GDM1 (cell line): Measurements from ENCODE around the gene HSF2BP.
"Not testable (repeated sequence)": the region's sequence is repeated elsewhere in the genome, so short reads cannot be mapped to it uniquely, and the experiment has no call there.

Experiments used
- DNase-seq: peaks from one replicate; lab custom pipeline; 2025; lab: John Stamatoyannopoulos, UW

The HSF2BP gene

DNA sequence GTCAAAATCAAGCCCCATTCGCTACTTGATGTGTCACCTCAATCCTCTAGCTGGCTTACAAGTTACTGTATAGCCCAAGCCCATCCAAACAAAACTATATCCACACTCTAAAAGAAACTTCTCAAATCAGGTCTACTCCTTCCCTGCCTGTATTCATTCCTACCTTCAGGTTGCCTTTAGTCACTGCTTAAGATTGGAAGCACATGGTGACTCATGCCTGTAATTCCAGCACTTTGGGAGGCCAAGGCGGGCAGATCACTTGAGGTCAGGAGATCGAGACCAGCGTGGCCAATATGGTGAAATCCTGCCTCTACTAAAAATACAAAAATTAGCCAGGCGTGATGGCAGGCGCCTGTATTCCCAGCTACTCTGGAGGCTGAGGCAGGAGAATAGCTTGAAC lies 7.4 kb downstream of the HSF2BP start:
- DNase-seq = not testable (repeated sequence)

DNA sequence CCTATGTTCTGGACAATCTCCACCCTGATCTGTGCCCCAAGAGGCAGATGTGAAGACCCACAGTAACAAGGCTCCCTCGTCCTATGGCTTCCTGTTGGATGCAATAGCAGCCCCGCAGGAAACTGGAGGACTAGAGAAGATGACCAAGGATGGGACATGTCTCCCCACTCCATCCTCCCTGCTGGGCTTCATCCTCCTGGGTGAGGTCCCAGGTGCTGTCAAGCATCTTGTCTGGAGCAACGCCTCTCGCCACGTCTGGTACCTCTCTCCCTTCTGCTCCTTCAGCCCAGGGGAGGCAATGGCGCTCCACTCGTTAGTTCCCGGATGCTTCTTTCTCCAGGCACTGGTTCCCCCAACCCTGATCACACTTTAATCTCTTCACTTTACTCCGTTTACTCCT lies 11.1 kb downstream of the HSF2BP start:
- DNase-seq = no peak

DNA sequence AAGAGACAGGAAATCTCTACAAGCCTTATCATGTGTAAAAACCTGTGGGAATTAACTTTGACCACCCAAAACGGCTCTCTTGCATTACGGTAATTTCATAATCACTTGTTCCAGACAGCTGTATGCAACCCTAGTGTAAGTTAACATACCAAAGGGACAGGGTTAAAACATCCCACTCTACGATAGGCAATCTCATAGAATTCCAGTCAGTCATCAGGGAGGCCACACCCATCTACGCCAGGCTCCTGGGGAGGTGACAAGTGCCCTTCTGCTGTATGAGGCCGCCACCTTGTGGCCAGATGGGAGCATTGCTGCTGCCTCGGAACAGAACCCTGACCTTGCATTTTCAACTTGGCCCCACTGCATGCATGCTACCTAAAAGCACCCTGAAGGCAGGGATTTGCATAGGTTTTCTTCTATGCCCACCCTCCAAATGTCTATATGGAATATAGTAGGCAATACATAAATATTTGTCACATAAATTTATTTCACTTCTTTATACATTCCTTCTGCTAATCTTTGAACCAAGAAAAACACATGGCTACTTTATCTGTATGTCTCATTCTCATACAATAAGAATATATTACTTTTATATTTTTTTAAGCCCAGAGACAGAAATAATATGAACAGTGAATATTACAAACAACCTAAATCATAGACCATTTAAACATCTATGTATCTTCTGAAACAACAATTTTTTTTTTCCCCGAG lies 12.6 kb downstream of the HSF2BP start:
- peak; percentile 74 for DNase-seq

DNA sequence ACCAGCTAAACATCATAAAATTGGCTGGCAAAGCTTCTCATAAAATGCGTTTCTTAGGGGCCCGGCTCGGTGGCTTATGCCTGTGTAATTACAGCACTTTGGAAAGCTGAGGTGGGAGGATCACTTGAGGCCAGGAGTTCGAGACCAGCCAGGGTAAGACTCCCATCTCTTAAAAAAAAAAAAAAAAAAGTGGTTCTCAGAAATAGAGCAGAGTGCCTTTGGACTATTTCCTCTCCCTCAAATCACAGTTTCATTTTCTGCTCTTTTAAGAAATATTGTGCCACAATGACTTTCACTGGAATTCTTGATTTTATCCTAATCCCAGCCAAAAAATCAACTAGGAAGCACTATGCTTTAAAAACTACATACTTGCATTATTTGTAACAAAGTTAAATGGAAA lies 13.3 kb downstream of the HSF2BP start:
- DNase-seq = no peak

DNA sequence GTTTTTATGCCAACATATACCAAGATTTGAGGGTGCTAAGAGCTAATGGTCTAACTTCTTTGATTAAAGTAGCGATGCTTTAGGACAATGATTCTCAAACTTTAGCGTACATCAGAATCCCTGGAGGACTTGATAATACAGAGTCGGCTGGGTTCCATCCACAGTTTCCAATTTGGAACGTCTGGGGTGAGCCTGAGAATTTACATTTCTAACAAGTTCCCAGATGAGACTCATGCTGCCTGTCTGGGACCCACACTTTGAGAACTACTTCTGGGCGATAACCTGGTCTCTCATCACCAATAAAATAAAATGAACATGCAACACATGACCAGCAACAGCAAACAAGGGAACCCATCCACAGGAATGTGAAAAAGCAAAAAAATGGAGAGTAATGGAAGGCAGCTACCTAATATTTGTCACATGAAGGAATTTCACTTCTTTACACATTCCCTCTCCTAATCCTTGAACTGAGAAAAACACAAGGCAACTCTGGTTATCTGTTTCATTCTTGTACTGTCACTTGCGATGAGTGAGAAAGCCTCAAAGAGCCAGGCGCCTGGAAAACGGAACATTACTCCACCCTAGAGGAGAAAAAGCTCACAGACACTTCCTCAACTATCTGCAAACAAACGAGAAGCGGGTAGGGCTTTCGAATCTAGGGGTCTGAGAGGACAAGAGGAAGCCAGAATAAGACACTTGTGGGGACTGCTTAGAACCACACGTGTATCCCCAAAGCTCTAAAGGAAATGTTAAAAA lies 14.0 kb downstream of the HSF2BP start:
- DNase-seq = peak; percentile 57

DNA sequence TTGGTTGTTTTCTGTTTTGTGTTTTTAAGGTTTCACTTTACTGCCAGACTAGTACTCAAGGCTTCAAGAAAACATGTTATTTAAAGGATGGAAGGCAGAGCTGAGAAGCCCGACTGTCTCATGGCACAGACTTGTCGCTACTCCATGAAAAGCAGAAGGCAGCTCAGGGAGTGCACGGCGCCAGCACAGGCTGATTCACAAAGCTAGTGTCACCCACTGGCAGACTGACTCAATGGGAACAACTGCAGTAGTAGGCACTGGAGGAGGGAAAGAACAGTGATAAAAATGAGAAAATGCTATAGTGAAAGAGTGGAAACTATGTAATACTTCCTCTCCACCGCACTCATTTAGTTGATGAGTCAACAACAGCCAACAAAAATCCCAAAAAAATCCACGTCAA lies 14.7 kb downstream of the HSF2BP start:
- DNase-seq = no peak

DNA sequence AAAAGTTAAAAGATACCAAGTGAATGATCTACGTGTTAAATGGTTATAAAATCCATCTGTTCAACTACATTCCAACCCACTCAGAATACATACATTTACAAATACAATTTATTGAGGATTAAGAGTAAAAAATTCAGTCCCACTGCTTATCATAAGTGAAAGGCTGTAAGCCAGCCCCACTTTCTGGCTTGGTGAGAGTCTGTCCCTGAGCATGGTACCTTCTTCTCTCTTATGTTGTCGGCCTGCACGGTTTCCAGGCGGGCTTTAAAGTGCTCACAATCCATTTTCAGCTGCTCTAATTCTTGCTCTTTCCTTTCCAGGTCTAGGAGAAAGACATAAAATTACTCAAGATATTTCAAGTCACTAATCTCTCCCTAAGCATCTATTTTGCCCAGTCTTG lies 15.2 kb downstream of the HSF2BP start:
- no peak for DNase-seq

DNA sequence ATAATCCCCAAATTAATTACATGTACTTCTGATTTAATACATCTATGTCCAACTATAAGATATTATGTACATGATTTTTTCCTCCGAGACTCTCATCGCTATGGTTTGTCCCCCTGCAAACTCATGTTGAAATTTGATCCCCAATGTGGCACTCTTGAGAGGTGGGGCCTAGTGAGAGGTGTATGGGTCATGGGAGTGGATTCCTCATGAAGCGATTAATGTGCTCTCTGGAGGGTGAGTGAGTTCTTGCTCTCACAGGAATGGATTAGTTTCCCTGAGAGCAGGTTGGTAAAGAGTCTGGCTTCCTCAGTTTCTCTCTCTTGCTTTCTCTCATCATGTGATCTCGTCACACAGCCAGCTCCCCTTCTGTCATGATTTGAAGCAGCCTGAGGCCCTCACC lies 16.1 kb downstream of the HSF2BP start:
- DNase-seq = no peak

DNA sequence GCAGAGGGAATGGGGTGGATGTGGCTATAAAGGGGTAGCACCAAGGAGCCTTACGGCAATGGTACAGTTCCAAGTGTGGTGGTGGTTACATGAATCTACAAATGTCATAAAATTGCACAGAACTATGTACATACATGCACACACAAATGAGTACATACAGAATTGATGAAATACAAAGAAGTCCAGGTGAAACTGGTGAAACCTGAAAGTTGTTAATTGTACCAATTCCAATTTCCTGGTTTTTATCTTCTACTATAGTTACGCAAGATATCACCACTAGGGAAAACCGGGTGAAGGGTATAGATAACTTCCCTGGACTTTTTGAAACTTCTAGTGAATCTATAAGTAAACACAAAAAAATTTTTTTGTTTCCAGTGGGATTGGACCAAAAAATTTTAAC lies 18.9 kb downstream of the HSF2BP start:
- no peak for DNase-seq

DNA sequence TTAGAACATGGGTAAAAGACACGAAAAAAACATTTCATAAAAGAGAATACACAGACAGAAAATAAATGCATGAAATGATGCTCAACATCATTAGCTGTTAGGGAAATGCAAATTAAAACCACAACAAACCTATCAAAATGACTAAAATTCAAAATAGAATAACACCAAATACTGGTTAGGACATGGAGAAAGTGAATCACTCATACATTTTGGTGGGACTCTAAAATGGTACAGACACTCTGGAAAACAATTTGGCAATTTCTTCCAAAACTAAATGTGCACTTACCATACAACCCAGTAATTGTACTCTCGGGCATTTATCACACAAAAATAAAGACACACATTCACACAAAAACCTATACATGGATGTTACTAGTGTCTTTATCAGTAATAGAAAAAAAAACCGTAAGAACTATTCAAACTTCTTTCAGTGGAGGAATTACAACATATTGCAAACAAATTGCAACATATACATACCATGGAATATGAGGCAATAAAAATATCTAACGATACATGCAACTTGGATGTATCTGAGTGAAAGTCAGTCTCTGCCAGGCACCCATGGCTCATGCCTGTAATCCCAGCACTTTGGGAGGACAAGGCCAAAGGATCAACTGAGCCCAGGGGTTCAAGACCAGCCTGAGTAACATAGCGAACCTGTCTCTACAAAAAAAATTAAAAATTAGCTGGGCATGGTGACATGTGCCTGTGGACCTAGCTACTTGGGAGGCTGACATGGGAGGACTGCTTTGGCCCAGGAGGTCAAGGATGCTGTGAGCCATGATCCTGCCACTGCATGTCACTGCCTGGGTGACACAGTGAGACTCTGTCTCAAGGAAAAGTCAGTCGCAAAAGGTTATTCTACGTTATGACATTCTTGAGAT lies 19.6 kb downstream of the HSF2BP start:
- no peak for DNase-seq

DNA sequence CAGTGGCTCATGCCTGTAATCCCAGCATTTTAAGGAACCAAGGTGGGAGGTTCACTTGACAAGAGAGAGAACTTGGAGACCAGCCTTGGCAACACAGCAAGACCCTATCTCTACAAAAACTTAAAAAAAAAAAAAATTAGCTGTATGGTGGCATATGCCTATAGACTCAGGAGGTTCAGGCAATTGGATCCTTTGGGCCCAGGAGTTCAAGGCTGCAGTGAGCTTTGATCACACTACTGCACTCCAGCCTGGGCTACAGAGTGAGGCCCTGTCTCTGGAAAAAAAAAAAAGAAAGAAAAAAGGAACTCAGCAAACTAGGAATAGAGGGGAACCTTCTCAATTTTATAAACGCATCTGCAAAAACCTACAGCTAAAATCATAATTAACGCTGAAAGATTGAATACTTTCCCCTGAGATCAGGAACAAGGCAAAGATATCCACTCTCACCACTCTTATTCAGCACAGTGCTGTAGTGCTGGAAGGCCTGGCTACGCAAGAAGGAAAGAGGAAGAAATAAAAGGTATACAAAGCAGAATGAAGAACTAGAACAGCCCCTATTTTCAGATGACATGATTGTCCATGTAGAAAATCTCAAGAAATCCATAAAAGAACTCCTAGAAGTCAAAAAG lies 21.6 kb downstream of the HSF2BP start:
- DNase-seq = no peak

DNA sequence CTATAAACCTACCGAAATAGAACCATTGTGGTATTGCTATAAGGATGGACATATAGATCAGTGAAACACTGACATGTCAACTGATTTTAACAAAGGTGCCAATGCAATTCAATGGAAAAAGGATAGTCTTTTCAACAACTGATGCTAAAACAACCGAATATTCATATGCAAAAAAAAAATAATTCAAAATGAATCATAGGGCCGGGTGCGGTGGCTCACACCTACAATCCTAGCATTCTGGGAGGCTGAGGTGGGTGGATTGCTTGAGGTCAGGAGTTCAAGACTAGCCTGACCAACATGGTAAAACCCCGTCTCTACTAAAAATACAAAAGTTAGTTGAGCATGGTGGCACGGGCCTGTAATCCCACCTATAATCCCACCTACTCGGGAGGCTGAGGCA lies 23.9 kb downstream of the HSF2BP start:
- DNase-seq = no peak

DNA sequence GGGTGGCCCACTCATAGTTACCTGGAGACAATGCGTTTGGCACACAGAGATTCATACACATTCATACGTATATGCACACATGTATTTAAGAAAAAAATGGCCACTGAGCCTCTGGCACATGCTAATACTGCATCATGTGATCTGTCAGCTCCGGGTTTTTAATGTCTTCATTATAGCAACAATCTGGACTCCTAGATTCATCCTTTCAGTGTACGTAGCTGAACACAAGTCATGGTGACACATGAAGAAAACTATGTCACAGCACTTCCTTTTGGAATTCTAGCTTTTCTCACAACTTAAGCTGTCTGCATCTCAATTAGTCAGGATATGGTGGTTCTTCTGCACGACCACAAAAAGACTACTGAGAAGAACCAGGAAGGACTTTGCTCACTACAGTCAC lies 24.7 kb downstream of the HSF2BP start:
- DNase-seq = no peak

DNA sequence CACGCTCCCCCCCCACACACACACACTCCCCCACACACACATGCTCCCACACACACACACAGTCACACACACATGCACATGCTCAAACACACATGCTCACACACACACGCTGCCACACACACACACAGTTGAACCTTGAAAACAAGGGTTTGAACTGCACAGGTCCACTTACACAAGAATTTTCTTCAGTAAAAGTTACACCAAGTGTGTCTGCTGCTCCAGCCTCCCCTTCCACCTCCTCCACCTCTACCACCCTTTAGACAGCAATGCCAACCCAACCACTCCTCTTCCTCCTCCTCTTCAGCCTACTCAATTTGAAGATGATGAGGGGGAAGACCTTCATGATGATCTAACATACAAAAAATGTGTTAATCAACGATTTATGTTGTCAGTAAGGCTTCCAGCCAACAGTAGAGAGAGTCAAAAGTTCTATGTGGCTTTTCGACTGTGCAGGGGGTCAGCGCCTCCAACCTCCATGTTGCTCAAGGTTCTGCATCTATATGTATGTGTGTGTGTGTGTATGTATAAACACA lies 26.8 kb downstream of the HSF2BP start:
- no peak for DNase-seq

DNA sequence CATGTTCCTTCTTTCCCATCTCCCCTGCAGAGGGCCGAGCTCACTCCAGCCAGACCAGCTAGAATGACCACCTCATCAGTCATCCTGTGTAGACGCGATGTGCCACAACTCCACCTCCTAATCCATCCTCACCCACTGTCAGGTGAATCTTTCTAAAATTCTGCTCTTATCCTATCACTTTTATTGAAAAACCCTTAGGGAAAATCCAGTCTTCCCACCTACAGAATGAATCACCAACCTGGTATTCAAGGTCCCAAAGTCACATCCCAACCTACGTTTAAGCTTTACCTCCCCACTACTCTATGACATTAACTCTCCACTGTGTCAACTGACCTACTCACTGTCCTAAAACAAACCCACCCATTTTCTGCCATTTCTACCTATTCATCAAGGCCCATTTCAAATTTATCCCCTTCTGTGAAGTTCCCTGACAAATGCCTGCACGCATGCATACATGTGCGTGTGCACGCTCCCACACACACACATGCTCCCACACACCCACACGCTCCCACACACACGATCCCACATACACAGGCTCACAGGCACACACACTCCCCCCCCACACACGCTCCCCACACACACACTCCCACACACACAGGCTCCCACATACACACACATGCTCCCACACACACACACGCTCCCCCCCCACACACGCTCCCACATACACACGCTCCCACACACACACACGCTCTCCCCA lies 27.7 kb downstream of the HSF2BP start:
- no peak for DNase-seq

DNA sequence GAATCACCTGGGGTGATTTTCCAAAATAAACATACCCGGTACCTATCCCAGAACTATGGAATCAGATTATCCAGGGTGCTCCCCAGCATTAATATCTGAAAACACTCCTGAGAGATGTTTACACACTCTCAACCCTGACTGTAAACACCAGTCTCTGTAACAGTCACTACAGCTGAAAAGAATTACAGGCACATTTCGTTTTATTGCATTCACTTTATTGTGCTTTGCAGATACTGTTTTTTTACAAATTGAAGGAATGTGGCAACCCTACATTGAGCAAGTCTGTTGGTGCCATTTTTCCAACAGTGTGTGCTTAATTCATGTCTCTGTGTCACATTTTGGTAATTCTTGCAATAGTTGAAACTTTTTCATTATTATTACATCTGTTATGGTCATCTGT lies 31.8 kb downstream of the HSF2BP start:
- no peak for DNase-seq

DNA sequence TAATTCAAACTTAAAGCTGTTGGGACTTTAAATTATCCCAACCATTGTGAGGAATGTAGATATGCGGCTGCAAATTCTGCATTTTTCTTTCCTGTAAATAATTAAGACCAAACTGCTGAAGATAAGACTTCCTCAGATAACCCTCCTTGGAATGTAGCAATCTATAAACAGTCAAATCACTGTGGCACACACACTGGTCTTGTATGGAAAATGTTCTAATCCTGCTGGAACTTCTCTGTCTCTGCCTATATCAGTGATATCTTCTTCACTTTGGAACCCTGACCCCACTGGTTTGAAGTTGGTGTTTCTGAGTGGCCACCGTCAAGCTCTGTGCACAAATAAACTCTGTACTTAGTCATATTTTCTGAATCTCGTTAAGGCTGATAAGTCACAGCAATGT lies 32.9 kb downstream of the HSF2BP start:
- no peak for DNase-seq

DNA sequence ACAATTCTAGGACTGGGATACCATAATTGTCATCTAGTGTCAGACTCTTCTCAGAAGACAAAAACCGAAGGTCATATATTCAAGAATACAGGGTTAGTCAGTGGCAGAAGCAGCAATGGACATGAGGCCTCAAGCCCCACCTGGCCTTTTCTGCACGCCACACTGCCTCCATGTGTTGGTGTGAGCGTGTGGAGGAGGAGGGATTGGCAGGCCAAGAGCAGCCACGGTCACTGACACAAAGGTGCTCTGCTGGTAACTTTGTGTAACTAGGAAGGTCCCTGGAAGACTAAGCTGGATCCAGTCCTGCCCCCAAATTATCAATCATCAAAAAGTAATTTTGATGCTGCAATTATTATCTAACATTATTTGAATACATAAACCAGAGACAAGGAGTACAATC lies 34.9 kb downstream of the HSF2BP start:
- no peak for DNase-seq

DNA sequence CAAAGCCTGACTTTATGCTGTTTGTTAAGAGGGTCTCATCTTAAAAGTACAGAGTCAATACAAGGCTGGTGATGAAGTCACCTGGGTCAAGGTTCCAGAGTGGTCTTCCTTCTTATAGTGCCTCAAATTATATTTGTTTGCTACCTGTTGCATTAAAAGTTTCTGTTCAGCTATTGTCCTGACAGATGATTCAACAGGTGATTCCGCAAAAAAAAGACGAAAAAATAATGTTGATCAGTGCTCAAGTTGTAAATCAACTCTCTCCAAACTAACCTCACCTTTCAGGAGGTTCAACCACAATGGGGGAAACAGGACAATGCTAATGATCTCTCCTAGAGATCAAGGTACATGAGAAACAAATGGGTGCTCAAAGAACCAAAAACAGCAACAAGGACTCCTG lies 35.7 kb downstream of the HSF2BP start:
- no peak for DNase-seq

DNA sequence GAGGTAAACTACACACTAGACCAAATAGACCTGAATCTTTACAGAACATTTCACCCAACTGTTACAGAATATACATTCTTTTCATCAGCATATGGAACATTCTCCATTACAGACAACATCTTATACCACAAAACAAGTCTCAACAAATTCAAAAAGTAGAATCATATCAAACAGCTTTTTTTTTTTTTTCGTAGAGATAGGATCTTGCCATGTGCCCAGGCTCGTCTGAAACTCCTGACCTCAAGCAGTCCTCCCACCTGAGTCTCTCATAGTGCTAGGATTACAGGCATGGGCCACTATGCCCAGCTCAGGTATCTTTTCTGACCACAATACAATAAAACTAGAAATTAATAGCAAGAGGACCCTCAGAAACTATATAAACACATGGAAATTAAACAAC lies 36.5 kb downstream of the HSF2BP start:
- no peak for DNase-seq

DNA sequence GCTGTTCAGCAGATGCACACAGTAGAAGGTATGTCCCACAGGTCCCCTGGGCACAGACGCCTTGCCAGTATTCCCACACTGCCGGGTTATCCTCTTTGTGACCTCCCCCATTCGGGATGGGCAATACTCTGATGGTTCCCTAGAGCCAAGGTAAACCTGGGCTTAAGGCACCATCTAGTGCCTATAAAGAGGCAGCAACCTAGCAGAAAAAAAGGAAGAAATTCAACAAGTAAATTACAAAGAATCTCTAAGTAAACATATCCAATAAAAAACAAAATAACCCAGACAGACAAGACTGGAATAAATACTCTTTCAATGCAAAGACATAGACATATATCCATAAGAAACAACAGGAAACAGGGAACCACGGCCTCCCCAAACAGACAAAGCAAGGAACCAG lies 39.4 kb downstream of the HSF2BP start:
- no peak for DNase-seq

DNA sequence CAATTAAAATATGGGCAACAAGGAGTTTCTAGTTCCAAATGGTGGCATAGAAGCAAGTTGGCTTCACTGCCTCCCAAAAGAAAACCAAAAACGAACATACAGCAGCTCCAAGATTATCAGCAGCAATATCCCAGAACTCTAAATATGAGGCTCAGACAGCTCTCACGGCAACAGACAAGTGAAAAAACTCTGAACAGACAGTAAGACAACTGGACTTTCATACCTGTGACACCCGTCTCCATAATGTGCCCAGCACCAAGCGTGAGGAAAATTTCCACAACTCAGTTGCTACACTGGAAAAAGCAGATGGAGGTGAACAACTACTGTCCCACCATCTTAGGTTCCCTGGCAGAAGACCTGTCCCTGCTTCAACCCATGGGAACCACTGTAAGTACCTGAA lies 39.9 kb downstream of the HSF2BP start:
- DNase-seq = no peak
